Stimulated activated CD8-positive, alpha-beta memory T cell treated with anti-CD3 and anti-CD28 coated beads, Interleukin-7, amount 100 ng/mL, for 48 hours (primary cell): Measurements from ENCODE around the gene ACVR1B.

Experiments
- DNase-seq, 2 donors: peaks; one replicate each; pipeline ENCODE4 v3.0.0-alpha.2; 2020; ENCODE audit warnings: low read depth in 1 of 2; ENCODE audit errors: extremely low read depth in 1 of 2

Gene ACVR1B

DNA sequence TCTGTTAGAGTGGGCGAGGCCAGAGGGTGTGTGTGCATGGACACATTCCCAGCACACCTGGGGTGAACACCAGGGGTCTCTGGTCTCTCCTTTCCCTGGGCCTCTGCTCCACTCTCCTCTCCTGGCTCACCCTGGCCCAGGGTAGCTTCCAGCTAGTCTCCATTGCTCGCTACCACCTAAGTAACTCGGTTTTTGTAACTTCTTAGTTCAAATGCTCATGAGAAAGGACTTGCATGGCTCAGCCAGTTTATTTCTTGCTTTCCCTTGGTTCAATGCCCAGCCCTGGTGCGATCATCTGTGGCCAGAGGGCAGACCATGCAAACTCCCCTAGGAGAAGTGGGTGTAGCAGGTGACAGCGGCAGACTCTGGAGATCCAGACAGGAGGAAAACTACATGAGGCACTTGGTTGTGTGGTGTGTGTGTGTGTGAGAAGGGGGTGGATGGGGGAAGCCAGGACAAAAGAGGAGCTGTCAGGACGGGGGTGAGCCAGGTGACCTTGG lies 8.9 kb upstream of the ACVR1B start:
- no peak for DNase-seq

DNA sequence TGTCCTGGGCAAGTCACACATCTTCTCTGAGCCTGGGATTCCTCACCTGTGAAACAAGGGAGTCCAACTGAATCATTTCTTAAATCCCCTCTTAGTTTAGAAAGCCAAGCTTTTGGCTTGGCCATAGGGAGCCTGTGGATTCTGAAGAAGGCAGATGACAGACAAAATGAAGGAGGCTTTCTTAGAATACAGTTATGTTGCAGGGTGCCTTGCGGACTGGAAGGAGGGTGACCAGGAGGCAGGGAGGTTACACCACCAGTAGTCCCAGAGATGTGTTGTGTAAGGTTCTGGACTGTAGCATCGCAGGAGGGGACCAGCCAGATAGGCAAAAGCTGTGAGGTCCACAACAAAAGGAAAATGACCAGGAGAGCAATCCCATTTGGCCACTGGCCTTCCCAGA lies 8.2 kb upstream of the ACVR1B start:
- no peak for DNase-seq

DNA sequence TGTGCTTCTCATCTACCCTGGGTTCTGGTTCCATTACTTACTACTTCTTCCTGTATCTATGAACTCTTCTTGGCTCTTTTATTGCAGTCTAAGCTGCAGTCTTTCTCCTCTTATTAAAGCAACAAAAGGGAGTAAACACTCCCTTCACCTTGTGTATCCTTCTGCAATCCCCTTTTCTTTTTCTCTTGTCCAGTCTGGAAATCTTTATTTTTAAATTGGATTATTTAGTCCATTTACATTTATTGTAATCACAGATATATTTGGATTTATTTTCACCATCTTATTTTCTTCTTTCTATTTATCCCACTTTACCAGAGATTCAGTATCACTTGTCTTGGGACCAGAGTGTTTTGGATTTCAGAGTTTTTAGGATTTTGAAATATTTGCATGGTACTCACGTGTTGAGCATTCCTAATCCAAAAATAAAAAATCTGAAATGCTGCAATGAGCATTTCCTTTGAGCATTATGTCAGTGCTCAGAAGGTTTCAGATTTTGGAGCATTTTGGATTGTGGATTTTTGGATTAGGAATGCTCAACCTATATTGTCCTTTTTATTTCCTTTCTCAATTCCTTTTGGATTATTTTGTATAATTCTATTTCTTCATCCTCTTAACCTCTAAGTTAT lies 6.8 kb upstream of the ACVR1B start:
- DNase-seq = no peak

DNA sequence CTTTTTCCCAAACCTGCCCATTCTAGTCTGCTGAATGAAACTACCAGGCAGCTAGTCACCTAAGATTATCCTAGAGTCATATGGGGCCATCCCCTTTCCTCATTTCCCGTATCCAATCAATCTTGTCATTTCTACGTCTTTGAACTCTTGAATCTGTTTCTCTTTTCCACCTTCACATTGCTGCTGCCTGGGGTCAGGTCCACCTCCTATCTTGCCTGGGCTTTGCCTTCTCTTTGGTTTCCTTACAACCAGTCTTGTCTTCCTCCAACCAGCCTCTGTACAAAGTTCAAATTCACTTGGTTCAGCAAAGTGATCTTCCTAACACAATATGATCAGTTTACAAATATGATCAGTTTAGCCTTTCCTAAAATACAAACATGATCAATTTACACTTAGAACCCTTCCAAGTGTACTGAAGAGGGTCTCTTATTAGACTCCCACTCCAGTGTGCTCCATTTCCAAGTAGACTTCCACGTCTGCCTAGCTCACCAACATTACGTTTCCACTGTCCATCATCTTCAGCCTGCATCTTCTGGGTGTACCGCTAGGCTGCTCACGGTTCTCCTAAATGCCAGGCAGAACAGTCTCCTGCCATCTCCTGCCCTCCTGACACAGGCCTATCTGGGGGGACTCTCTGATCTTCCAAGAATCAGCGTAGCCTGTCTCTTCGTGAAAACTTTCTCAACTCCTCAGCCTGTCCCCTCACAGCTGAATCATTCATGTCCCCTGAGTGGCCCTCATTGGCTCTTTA lies 4.1 kb upstream of the ACVR1B start:
- no peak for DNase-seq

DNA sequence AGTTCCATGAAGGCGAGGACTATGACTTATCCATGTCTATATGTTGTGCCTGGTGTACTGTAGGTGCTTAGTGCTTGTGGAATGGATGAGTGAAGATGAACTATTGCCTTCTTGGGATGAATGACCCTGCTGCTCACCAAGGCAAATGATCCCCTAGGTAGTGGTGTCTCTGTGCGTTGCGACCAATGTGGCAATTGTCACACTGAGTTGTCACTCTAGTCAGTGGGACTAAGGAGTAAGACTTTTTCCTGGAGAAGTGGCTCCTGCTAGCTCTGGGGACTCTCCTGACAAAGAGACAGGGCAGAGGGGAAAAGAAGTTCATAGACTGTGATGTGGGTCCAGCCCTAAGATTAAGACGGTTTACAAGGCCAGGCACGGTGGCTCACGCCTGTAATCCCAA lies 3.4 kb upstream of the ACVR1B start:
- DNase-seq = no peak

DNA sequence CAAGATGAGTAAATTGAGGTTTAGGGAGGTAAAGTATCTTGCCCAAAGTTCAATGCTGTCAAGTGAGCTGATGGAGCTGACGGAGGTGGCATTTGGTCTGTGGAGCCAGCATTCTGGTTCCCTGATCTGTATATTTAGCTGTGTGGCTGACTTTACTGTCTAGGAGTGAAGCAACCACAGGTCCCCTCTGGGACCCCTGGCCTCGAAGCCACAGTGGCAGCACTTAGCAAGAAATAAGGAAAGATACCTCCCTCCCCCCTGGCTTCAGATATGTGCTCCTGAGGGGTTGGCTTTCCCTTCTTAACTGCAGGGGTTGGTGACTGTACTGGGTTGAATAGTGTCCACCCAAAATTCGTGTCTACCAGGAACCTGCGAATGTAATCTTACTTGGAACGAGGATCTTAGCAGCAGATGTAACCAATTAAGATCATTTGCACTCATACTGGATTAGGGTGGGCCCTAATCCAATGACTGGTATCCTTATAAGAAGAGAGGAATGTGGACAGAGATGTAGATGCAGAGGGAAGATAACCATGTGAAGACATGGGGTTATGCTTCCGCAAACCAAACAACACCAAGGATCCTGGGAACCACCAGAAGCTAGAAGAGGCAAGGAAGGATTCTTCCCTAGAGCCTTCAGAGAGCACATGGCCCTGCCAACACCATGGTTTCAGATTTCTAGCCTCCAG lies 2.0 kb upstream of the ACVR1B start:
- no peak for DNase-seq

DNA sequence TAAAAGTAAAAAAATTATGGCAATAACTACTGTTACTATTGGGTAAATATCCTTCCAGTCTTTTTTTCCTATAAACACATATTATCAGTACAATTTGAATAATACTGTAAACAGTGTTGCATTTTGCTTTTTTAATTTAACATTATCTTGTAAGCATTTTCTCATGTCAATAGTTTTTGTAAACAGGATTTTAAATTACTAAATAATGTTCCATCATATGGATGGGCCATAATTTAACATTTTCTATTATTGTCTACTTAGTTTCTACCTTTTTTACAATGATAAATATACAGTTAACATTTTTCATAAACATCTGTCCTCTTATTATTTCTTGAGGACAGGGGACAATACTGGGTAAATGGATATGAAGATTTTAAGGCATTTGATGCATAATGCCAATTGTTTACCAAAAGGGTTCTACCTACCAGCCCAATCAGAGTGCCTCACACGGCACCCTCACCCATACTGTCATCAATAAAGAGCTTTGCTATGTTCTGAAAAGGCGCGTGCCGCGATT lies 759 bp upstream of the ACVR1B start:
- DNase-seq = no peak

DNA sequence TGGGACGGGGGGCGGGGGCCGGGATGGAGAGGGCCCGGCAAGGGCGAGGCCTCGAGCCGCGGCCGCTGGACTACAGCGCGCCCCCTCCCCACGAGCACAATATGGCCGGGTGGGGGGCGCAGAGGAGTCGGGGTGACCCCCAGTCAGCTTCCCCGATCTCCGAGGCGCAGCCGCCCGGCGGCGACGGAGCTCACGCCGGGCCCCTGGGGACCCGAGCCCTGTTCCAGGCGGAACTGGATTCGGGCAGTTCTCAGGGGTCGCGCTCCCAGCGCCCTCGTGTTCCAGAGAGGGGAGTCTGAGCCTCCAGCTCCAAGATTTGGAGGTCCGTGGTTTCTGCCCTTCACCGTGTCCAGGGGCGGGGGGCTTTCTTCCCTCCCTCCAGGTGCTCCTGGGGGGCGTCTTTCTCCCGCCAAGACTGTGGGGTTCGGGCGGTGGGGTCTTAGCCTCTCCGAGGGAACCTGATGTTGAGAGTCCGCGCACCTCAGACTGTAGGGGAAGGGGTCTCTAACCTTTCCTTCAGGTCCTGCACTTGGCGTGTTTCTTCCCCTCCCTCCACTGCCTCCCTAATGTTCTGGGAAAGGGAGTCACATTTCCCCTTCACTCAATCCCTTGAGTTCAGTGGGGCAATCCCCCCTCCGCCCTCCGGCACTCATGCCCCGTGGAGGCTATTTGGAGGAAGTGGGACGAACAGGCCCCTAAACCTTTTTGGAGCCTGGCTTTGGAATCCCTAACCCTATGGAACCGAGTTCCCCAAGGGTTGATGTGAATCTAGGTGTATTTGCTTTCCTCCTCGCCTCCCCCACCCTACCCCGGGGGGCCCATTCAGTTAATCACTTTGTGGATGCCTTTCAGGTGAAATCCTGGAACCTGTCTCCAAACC lies 584 bp downstream of the ACVR1B start:
- DNase-seq = no peak

DNA sequence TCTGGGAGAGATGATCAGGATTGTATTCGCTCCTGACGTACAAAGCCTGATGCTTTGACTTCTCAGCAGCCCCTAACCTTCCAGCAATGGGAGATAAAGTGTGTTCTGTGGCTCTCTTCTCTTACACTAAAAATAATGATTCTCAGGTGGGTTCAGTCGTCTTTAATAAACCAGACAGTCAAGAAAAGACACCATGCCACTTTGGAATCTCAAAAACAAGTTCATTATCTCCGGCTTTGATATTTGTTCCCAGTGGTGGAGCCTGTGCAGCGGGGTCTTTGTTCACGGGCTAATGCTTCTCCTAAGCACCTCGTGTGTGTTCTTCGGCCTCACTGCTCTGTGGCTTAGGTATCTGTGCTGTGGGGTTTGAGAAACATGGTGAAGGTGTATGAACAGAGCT lies 1.6 kb downstream of the ACVR1B start:
- no peak for DNase-seq

DNA sequence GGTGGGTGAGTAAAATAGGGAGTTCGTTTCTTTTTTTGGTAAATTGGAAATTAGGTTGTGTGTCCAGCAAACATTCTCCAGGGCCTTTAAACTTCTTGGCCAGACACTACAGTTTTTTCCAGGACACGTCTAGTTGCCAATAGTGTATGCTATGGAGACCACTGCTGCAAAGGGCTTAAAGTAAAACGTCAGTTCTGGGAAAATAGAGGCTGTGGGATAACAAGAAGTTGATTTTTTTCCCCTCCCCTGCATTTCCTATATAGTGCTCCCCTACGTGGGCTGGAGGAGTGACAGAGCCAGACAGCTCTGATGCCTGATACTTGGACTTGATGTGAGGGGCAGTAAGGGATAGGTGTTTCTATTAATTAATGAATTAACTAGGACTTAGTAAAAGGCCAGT lies 2.4 kb downstream of the ACVR1B start:
- no peak for DNase-seq

DNA sequence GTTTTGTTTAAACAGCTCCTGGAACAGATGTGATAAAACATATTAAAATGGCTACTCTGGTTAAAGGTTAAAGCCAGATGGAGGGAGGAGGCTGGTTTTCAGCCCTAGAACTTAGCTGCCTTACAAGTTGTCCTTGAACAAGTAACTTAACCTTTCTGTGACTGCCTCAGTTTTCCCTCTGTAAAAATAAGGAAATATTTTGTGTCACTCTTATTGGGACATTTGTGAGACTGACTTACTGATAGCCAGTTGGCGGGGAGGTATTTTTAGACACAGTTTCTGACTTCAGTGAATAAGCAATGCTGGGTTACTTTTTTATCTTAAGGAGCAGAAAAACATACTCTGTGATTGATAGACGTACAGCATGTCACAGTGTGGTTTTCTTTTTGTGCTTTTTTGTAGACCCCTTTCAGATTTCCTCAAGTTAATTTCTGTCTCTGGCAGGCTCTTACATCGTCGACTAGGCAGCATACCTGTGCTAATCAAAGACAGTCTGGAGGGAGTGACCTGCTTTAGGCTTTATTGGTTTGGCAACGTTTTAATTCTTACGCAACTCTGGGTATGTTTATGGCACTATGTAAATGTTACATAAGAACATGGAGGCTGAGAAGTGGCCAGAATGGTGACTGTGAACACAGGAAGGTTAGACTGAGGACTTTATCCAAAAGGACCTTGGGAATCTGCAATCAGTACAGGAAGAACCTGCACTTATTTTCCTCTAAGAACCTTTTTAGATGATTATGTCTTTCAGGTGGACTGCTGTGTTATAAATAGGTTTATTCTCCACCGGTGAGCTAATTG lies 3.3 kb downstream of the ACVR1B start:
- no peak for DNase-seq

DNA sequence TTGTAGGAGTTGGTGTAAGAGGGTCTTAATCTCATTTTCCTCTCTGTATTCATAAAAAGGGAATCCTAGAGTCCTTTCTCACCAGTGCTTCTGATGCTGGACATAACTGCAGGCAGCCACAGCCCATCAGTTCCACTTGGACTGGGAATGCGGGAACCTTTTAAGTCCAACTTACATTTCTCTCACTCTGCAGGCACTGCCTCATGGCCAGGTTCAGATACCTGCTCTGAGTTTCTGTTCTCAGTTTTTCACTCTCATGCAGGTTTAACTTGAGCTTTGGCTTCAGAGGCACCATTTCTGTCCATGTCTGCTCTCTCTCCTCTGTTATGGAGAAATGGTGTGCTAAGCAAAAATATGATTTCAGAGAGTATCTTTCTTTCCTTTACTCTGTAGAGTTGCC lies 4.2 kb downstream of the ACVR1B start:
- DNase-seq = no peak

DNA sequence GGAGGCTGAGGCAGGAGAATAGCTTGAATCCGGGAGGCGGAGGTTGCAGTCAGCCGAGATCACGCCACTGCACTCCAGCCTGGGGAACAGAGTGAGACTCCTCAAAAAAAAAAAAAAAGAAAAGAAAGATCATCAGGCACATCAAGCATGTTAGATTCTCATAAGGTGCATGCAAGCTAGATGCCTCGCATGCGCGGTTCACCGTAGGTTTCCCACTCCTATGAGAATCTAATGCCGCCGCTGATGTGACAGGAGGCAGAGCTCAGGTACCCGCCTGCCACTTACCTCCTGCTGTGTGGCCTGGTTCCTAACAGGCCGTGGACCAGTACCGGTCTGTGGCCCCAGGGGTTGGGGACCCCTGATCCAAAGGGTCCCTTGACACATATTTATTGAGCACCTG lies 7.0 kb downstream of the ACVR1B start:
- no peak for DNase-seq

DNA sequence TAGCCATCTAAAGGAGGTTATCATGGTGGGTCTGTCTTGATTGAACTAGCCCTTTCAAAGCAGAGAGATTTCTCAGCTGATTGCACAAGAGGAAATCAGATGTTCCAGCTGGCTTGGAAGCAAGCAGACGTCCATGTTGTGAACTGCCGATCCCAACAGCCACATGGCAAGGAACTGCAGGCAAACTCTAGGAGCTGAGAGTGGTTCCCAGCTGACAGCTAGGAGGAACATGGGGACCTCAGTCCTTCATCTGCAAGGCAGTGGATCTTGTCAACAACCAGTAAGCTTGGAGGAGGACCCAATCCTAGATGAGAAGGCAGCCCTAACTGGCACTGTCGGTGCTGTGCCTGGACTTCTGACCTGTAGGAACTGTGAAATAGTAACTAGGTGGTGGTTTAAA lies 7.7 kb downstream of the ACVR1B start:
- DNase-seq = no peak

DNA sequence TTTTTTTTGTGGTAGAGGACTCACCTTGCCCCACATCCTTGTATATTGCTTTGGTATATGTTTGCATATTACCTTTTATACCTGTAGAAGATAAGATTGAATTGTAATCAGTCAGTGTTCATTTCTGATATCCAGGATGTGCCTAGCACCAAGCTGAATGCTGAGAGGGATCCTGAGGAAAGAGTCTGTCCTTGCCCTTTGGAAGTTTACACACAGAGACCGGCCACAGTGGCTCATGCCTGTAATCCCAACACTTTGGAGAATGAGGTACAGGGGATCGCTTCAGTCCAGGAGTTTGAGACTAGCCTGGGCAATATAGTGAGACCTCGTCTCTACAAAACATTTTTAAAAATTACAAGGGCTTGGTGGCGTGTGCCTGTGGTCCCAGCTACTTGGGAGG lies 8.4 kb downstream of the ACVR1B start:
- no peak for DNase-seq

DNA sequence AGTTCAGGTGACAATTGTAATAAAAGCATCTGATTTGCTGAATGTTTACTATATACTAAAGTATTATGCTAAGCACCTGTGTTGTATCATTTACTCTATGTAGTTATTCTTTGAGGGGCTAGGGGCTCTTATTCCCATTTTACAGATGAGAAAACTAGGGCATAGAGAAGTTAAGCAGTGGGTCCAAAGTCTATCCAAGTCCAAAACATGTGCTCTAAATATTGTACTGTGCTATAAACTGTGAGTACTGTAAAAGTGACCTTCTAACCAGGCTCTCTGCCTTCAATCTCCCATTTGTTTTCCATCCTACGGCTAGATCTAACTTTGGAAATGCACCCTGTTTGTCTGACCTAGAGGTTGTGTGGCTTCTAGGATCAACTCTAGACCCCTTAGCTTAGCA lies 9.0 kb downstream of the ACVR1B start:
- no peak for DNase-seq

DNA sequence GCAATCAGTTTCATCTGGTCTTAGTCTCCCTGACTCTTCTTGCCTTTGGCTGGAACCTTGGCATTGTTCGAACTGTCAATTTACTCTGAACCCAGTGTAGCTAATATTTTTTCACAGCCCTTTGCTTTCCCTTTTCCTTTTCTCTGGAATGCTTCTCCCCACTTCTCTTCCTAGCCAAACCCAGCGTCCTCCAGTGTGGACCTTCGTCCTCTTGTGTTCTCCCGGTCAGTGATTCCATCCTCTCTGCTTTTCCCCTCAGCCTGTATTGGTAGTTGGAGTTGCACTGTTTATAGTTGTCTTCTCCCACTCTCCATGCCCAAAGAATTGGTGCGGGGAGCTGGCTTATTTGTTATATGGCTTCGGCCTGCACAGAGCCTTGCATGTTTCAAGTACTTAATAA lies 9.4 kb downstream of the ACVR1B start:
- DNase-seq = no peak

DNA sequence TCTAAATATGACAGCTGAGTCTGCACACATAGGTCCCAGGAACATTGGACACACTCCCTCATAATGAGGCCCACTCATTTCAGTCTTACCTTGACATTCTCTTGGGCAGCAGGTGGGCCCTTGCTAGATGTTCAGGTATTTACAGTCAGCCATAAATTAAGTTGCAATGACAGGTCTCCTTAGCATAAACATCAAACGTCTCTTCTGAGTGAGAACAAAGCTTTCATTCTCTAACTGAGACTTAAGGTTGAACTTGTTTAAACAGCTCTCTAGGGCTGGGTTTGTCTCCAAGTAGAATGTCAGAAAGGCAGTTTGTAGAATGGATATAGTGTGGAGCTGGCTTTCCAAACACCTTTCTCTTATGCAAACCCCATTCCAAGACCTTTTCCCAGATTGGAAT lies 10.3 kb downstream of the ACVR1B start:
- DNase-seq = no peak

DNA sequence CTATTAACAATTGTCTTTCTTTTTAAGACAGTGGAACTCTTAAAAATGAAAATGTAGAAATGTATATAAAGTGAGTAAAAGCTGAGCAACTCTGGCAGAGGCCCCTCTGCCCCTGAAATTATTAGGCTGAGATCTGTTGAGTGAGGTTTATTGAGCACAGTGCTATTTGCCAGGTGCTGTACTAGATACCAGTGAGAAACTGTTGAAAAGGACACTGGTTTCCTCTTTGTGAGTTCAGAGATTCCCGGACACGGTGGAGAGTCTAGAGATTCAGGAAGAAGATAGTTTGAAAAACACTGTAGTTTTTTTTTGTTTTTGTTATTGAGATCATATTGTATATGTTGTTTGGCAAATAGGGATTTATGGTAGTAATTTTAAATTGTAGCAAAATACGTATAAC lies 11.2 kb downstream of the ACVR1B start:
- no peak for DNase-seq

DNA sequence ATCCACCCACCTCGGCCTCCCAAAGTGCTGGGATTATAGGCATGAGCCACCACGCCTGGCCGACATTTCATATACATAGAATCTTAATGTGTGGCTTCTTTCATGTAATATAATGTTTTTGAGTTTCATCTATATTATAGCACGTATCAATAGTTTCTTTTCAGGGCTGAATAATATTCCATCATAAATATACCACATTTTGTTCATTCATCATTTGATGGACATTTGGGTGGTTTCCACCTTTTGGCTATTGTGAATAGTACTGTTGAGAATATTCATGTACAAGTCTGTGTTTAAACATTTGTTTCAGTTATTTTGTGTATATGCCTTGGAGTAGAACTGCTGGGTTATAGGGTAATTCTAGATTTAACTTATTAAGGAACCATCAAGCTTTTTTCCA lies 12.0 kb downstream of the ACVR1B start:
- DNase-seq = no peak
